Measurements from ENCODE around the gene DISP1.

- no peak for TF ChIP-seq CTCF (IDR thresholded peaks at IDR 0.05)
- TF ChIP-seq POLR2A (IDR thresholded peaks at IDR 0.05): no peak
- no peak for TF ChIP-seq POLR2AphosphoS5 (IDR thresholded peaks at IDR 0.05)
- TF ChIP-seq EP300 (IDR thresholded peaks at IDR 0.05): no peak
Observed at GRCh38 chr1:222794656-222795474, 20.0 kb upstream of the DISP1 start.
